Spleen (tissue), 11 donors: ENCODE results near the gene ZNHIT6. TPM values are rescaled to one million over a fixed set of nuclear protein-coding genes. Genes with fewer than 3 reads are reported as not detected.

Source experiments
- DNase-seq: peaks from one replicate; pipeline ENCODE4 v3.0.0-alpha.2; 2020
- H3K27ac ChIP-seq, 8 donors: fragments of 200-600 bp; sonication (generic) in 7 of 8; 1 replicate in 4 of 8; 2 replicates in 4 of 8; pipeline versions ENCODE4 v1.5.0 to v1.8.0; 2016 to 2021; ENCODE audit warnings: inconsistent platforms in 4 of 8, mild to moderate bottlenecking in 4 of 8, moderate library complexity in 1 of 8
- H3K27me3 ChIP-seq, 7 donors: fragments of 200-600 bp; sonication (generic) in 6 of 7; replicated peaks in 1 of 7; 1 replicate in 4 of 7; 2 replicates in 3 of 7; pipeline versions ENCODE4 v1.5.0 to v1.8.0; 2016 to 2021; ENCODE audit warnings: inconsistent platforms in 3 of 7, mild to moderate bottlenecking in 1 of 7
- H3K36me3 ChIP-seq, 6 donors: fragments of 200-600 bp; sonication (generic) in 5 of 6; 1 replicate in 4 of 6; 2 replicates in 2 of 6; pipeline versions ENCODE4 v1.5.0 to v1.8.0; 2016 to 2021; ENCODE audit warnings: inconsistent platforms in 2 of 6
- H3K4me1 ChIP-seq, 6 donors: fragments of 200-600 bp; sonication (generic) in 5 of 6; 1 replicate in 3 of 6; 2 replicates in 3 of 6; pipeline versions ENCODE4 v1.5.0 to v1.8.0; 2016 to 2021; ENCODE audit warnings: inconsistent platforms in 3 of 6
- H3K4me3 ChIP-seq, 8 donors: fragments of 200-600 bp; sonication (generic) in 7 of 8; 1 replicate in 4 of 8; 2 replicates in 4 of 8; pipeline versions ENCODE4 v1.5.0 to v1.8.0; 2016 to 2021; ENCODE audit warnings: inconsistent platforms in 4 of 8, mild to moderate bottlenecking in 4 of 8, moderate library complexity in 2 of 8
- H3K9me3 ChIP-seq, 8 donors: fragments of 200-600 bp; sonication (generic) in 7 of 8; 1 replicate in 4 of 8; 2 replicates in 4 of 8; pipeline versions ENCODE4 v1.5.0 to v1.8.0; 2016 to 2021; ENCODE audit warnings: inconsistent platforms in 4 of 8
- CTCF ChIP-seq, 11 experiments: fragments of 200-600 bp in 7 of 11; fragments of 450-650 bp in 4 of 11; sonication (generic) in 4 of 11; IDR thresholded peaks in 8 of 11; conservative IDR thresholded peaks in 3 of 11; 1 replicate in 7 of 11; 2 replicates in 4 of 11; pipeline versions ENCODE4 v1.4.0 to v1.8.0; 2016 to 2021; ENCODE audit warnings: antibody characterized with exemption in 11 of 11, inconsistent platforms in 4 of 11, mild to moderate bottlenecking in 1 of 11
- POLR2A ChIP-seq, 3 donors: fragments of 450-650 bp; IDR thresholded peaks; one replicate each; pipeline ENCODE4 v1.5.1; 2017; ENCODE audit warnings: antibody characterized with exemption in 3 of 3, mild to moderate bottlenecking in 1 of 3
- POLR2AphosphoS5 ChIP-seq, 3 donors: sonication (generic); formaldehyde crosslinking; IDR thresholded peaks; one replicate each; pipeline ENCODE4 v1.5.1; 2017; ENCODE audit warnings: antibody characterized with exemption in 3 of 3
- WGBS, 5 donors: extraction: QIAGEN DNeasy Blood & Tissue Kit in 3 of 5; methylation state at CpG; one replicate each; pipeline versions ENCODE4 v1.1.5 to v1.1.7; 2013 to 2018; 5-methylcytosine and 5-hydroxymethylcytosine counted together
- intact Hi-C: fragments of 100-400 bp; cut with DNase I; formaldehyde crosslinking; loops from one replicate; pipeline ENCODE4 v1.15.0; 2023; ENCODE audit warnings: low total_unique reads
- polyA plus RNA-seq, 3 donors: library from polyadenylated mRNA; stranded (reverse); fragments of 200-250 nt; gene quantifications; one replicate each; pipeline ENCODE4 v1.2.1, GENCODE V29; 2013
- total RNA-seq, 7 donors: library from RNA; depleted of rRNA in 3 of 7; stranded (reverse); fragments of >200 nt in 3 of 7; fragmentation: NEBNext Ultra II Directional in 4 of 7; extraction: Animal tissue kit (Norgen Biotek cat#: 25700) in 4 of 7; gene quantifications; one replicate each; pipeline versions ENCODE4 v1.1.0 to v1.2.1, GENCODE V29; 2016 to 2021
- donor health status: healthy with polysubstance abuse.
- donor health status: DM: no; HTN: no; CAD: no; lungs with moderate emphysema.
- donor health status: DM: no; HTN: no; CAD: no.
- donor health status: Bipolar disorder and iron deficiency.
- donor health status: healthy.
- donor health status: DM: no; HTN: no; CAD: no.
- donor health status: DM: yes; HTN: yes; CAD: no.

Gene ZNHIT6
- total and polyA plus RNA-seq, 10 donors = 6.2 to 17.2 (median 11.6) TPM

GRCh38 chr1:85659174-85659573 is 49.1 kb downstream of the ZNHIT6 start:
- no peak for DNase-seq
- peaks cover 0 to 44% (median 0%) of the 10 kb centered on the region in 6 donors for H3K36me3 ChIP-seq

GRCh38 chr1:85656948-85657347 is 51.3 kb downstream of the ZNHIT6 start:
- Histone ChIP-seq H3K9me3 (no peaks in the 10 kb centered on the region), H3K36me3 (peaks cover 0 to 58% (median 11%) of the 10 kb centered on the region in 6 donors), H3K4me1 (no peaks in the 10 kb centered on the region), H3K27me3 (no peaks in the 10 kb centered on the region), H3K27ac (no peak overlapping the region), H3K4me3 (no peak overlapping the region)
- intact Hi-C loops = no loop called here
- WGBS, 5 donors = 91 to 98% (median 96%) methylated on average over 1 of the region's 1 CpG
- TF ChIP-seq POLR2AphosphoS5 (IDR thresholded peaks at IDR 0.05) = no peak
- TF ChIP-seq CTCF (IDR thresholded peaks at IDR 0.05 in 8 of 11, conservative IDR thresholded peaks at IDR 0.05 in 3 of 11) = no peak
- TF ChIP-seq POLR2A (IDR thresholded peaks at IDR 0.05) = no peak
- DNase-seq = no peak

More at GRCh38 chr1:85659174-85659573, 49.1 kb downstream of the ZNHIT6 start:
- no peak overlapping the region for H3K4me3 ChIP-seq
- H3K27ac ChIP-seq = no peak overlapping the region
- intact Hi-C loops = no loop called here
- WGBS, 5 donors = 94 to 100% (median 98%) methylated on average over 1 of the region's 1 CpG
- no peaks in the 10 kb centered on the region for H3K4me1 ChIP-seq
- no peaks in the 10 kb centered on the region for H3K9me3 ChIP-seq
- H3K27me3 ChIP-seq = no peaks in the 10 kb centered on the region
- TF ChIP-seq POLR2A (IDR thresholded peaks at IDR 0.05) (no peak), CTCF (IDR thresholded peaks at IDR 0.05 in 8 of 11, conservative IDR thresholded peaks at IDR 0.05 in 3 of 11) (no peak), POLR2AphosphoS5 (IDR thresholded peaks at IDR 0.05) (no peak)

GRCh38 chr1:85656256-85656655 is 52.0 kb downstream of the ZNHIT6 start:
- H3K9me3 ChIP-seq = no peaks in the 10 kb centered on the region
- no peaks in the 10 kb centered on the region for H3K27me3 ChIP-seq
- H3K4me3 ChIP-seq = no peak overlapping the region
- peaks cover 0 to 64% (median 15%) of the 10 kb centered on the region in 6 donors for H3K36me3 ChIP-seq
- H3K4me1 ChIP-seq = no peaks in the 10 kb centered on the region
- intact Hi-C loops = no loop called here
- WGBS, 5 donors = 86 to 98% (median 93%) methylated on average over 1 of the region's 1 CpG
- no peak overlapping the region for H3K27ac ChIP-seq
- DNase-seq = no peak
- TF ChIP-seq CTCF (IDR thresholded peaks at IDR 0.05 in 8 of 11, conservative IDR thresholded peaks at IDR 0.05 in 3 of 11) (no peak), POLR2A (IDR thresholded peaks at IDR 0.05) (no peak), POLR2AphosphoS5 (IDR thresholded peaks at IDR 0.05) (no peak)

GRCh38 chr1:85655315-85655714 is 52.9 kb downstream of the ZNHIT6 start:
- Histone ChIP-seq H3K9me3 (peaks cover 0 to under 1% (median 0%) of the 10 kb centered on the region in 8 donors), H3K4me3 (no peak overlapping the region), H3K27me3 (no peaks in the 10 kb centered on the region), H3K36me3 (peaks cover 0 to 69% (median 16%) of the 10 kb centered on the region in 6 donors), H3K27ac (no peak overlapping the region), H3K4me1 (no peaks in the 10 kb centered on the region)
- intact Hi-C loops = no loop called here
- no peak for DNase-seq
- WGBS, 5 donors = 91 to 100% (median 98%) methylated on average over 1 of the region's 1 CpG
- TF ChIP-seq POLR2A (IDR thresholded peaks at IDR 0.05) = no peak
- TF ChIP-seq POLR2AphosphoS5 (IDR thresholded peaks at IDR 0.05) = no peak
- no peak for TF ChIP-seq CTCF (IDR thresholded peaks at IDR 0.05 in 8 of 11, conservative IDR thresholded peaks at IDR 0.05 in 3 of 11)
